KMS-11 (cell line): ENCODE results near the gene SRP54.
"Not testable (repeated sequence)": the region's sequence is repeated elsewhere in the genome, so short reads cannot be mapped to it uniquely, and the experiment has no call there.

Source experiments
- H2AFZ ChIP-seq: fragments of 200-600 bp; sonication (generic); 2 replicates; pipeline ENCODE4 v1.6.1; 2016; ENCODE audit warnings: antibody characterized with exemption, mixed run types, low read depth
- H3K27ac ChIP-seq: fragments of 200-600 bp; sonication (generic); 2 replicates; pipeline ENCODE4 v1.6.1; 2016; ENCODE audit warnings: mild to moderate bottlenecking, mixed run types
- H3K27me3 ChIP-seq: fragments of 200-600 bp; sonication (generic); 2 replicates; pipeline ENCODE4 v1.6.1; 2017; ENCODE audit warnings: mild to moderate bottlenecking, low read depth, mixed run types, moderate library complexity; ENCODE audit not compliant: insufficient read depth
- H3K36me3 ChIP-seq: fragments of 200-600 bp; sonication (generic); 2 replicates; pipeline ENCODE4 v1.6.1; 2017; ENCODE audit warnings: mild to moderate bottlenecking, mixed run types; ENCODE audit not compliant: insufficient read depth
- H3K4me1 ChIP-seq: fragments of 200-600 bp; sonication (generic); 2 replicates; pipeline ENCODE4 v1.6.1; 2016; ENCODE audit warnings: mild to moderate bottlenecking, low read depth, mixed run types; ENCODE audit not compliant: poor library complexity, severe bottlenecking
- H3K4me2 ChIP-seq: fragments of 200-600 bp; sonication (generic); 2 replicates; pipeline ENCODE4 v1.7.0; 2016; ENCODE audit warnings: mild to moderate bottlenecking, mixed run types
- H3K4me3 ChIP-seq: fragments of 200-600 bp; sonication (generic); IDR thresholded peaks from 2 replicates; pipeline ENCODE4 v1.6.1; 2017; ENCODE audit warnings: low read depth, low read length, mixed read lengths; ENCODE audit not compliant: insufficient read depth
- H3K79me2 ChIP-seq: fragments of 200-600 bp; sonication (generic); 2 replicates; pipeline ENCODE4 v1.6.1; 2016; ENCODE audit warnings: low read depth, mixed run types; ENCODE audit not compliant: insufficient read depth
- H3K9ac ChIP-seq: fragments of 200-600 bp; sonication (generic); 2 replicates; pipeline ENCODE4 v1.6.1; 2016; ENCODE audit warnings: mild to moderate bottlenecking, mixed run types
- H4K20me1 ChIP-seq: fragments of 200-600 bp; sonication (generic); 2 replicates; pipeline ENCODE4 v1.6.1; 2016; ENCODE audit warnings: mild to moderate bottlenecking, mixed run types; ENCODE audit not compliant: insufficient read depth
- CTCF ChIP-seq: fragments of 200-600 bp; sonication (generic); conservative IDR thresholded peaks from 2 replicates; pipeline ENCODE4 v1.6.1; 2017; ENCODE audit warnings: low read depth, mild to moderate bottlenecking, antibody characterized with exemption, low read length, moderate library complexity, mixed read lengths

Gene SRP54

GRCh38 chr14:34956931-34957330 lies 25.9 kb upstream of the SRP54 start:
- H3K27ac ChIP-seq, result no peak overlapping the region
- 0 out of 2 replicates have a peak overlapping the region, but pooled peaks have one; percentile 25 for H3K4me2 ChIP-seq
- no peak for TF ChIP-seq CTCF
- no peak overlapping the region for H3K9ac ChIP-seq
- peaks cover 13% of the 10 kb centered on the region for H3K4me1 ChIP-seq
- H3K4me3 ChIP-seq, result no peak overlapping the region
- no peak overlapping the region for H2AFZ ChIP-seq
- H3K79me2 ChIP-seq, result no peaks in the 10 kb centered on the region
- no peaks in the 10 kb centered on the region for H3K27me3 ChIP-seq
- no peaks in the 10 kb centered on the region for H4K20me1 ChIP-seq
- no peaks in the 10 kb centered on the region for H3K36me3 ChIP-seq

- TF ChIP-seq CTCF, result no peak
- Histone ChIP-seq H3K9ac (no peak overlapping the region), H3K36me3 (no peaks in the 10 kb centered on the region), H3K27ac (no peak overlapping the region), H3K4me3 (no peak overlapping the region), H4K20me1 (no peaks in the 10 kb centered on the region), H2AFZ (no peak overlapping the region), H3K4me1 (peaks cover 13% of the 10 kb centered on the region), H3K27me3 (no peaks in the 10 kb centered on the region), H3K4me2 (no peak overlapping the region), H3K79me2 (no peaks in the 10 kb centered on the region)
Measured at GRCh38 chr14:34957771-34958286, 25.0 kb upstream of the SRP54 start.

- H3K4me3 ChIP-seq, H3K9ac ChIP-seq, H2AFZ ChIP-seq, H3K27ac ChIP-seq, H3K4me2 ChIP-seq, H4K20me1 ChIP-seq, H3K27me3 ChIP-seq, H3K36me3 ChIP-seq, H3K79me2 ChIP-seq: not testable (repeated sequence)
- H3K4me1 ChIP-seq, result peaks cover 15% of the 10 kb centered on the region
Measured at GRCh38 chr14:34962106-34962505, 20.7 kb upstream of the SRP54 start.

GRCh38 chr14:34964977-34965764 lies 17.6 kb upstream of the SRP54 start:
- TF ChIP-seq CTCF, result no peak
- Histone ChIP-seq H3K27me3 (no peaks in the 10 kb centered on the region), H3K27ac (no peak overlapping the region), H4K20me1 (no peaks in the 10 kb centered on the region), H3K9ac (no peak overlapping the region), H3K36me3 (no peaks in the 10 kb centered on the region), H3K4me2 (no peak overlapping the region), H2AFZ (no peak overlapping the region), H3K4me3 (no peak overlapping the region), H3K4me1 (peaks cover 24% of the 10 kb centered on the region), H3K79me2 (no peaks in the 10 kb centered on the region)

- H3K9ac ChIP-seq, result no peak overlapping the region
- no peak overlapping the region for H3K4me3 ChIP-seq
- H3K4me2 ChIP-seq, result no peak overlapping the region
- no peaks in the 10 kb centered on the region for H3K36me3 ChIP-seq
- peak overlapping the region; percentile 25 for H3K27ac ChIP-seq
- TF ChIP-seq CTCF, result no peak
- H3K4me1 ChIP-seq, result peaks cover 24% of the 10 kb centered on the region
- H4K20me1 ChIP-seq, result no peaks in the 10 kb centered on the region
- no peaks in the 10 kb centered on the region for H3K27me3 ChIP-seq
- H2AFZ ChIP-seq, result no peak overlapping the region
- no peaks in the 10 kb centered on the region for H3K79me2 ChIP-seq
Measured at GRCh38 chr14:34965912-34966311, 16.9 kb upstream of the SRP54 start.
